Measurements from ENCODE around the gene CLCNKA. TPM values are rescaled to one million over a fixed set of nuclear protein-coding genes. Genes with fewer than 3 reads are reported as not detected.

The CLCNKA gene
- total RNA-seq, 1 experiment from 2014 or later: 0.10 TPM

GRCh38 chr1:16009678-16010077 lies 12.2 kb upstream of the CLCNKA start:
- TF ChIP-seq ZBTB33 (IDR thresholded peaks at IDR 0.05; ENCODE audit: extremely low read depth, insufficient replicate concordance, low read length) (no peak), ATF3 (IDR thresholded peaks at IDR 0.05) (no peak), FOSL1 (IDR thresholded peaks at IDR 0.05; ENCODE audit: low read depth) (no peak), RAD21 (IDR thresholded peaks at IDR 0.05; ENCODE audit: low read depth) (no peak), POLR2A (IDR thresholded peaks at IDR 0.05; ENCODE audit: borderline replicate concordance, extremely low read depth, insufficient read depth, insufficient read length) (no peak), CEBPB (IDR thresholded peaks at IDR 0.05; ENCODE audit: low read depth) (no peak), CBX3 (IDR thresholded peaks at IDR 0.05; ENCODE audit: low read depth) (no peak), POLR2AphosphoS5 (IDR thresholded peaks at IDR 0.05; ENCODE audit: low read depth, low read length) (no peak), YY1 (IDR thresholded peaks at IDR 0.05; ENCODE audit: extremely low read depth, insufficient replicate concordance, low read depth, low read length) (no peak), EZH2 (IDR thresholded peaks at IDR 0.05) (no peak)
- H3K79me2 ChIP-seq (ENCODE audit: insufficient read depth, low read length): no peaks in the 10 kb centered on the region
- no peak overlapping the region for H3K27ac ChIP-seq (ENCODE audit: low read depth, low read length)
- DNase-seq (ENCODE audit: low read depth, low spot score) (no peak), ATAC-seq (no peak)
- H3K9me2 ChIP-seq (ENCODE audit: insufficient read depth): no peaks in the 10 kb centered on the region
- CTCF ChIA-PET: interaction anchor here (0.6 to 1.4 kb wide), 3 partner anchors 64 to 194 kb away, joined by 3 to 4 read pairs (median 4); partner anchors contain the start of gene FAM131C
- no peak overlapping the region for H3K4me2 ChIP-seq (ENCODE audit: low read length)
- no peaks in the 10 kb centered on the region for H4K20me1 ChIP-seq (ENCODE audit: insufficient read depth)
- BruUV-seq (replicated peaks): no TSS peak
- RAD21 ChIA-PET (ENCODE audit: low non-redundant PET in 1 of 2, low total read pairs in 2 of 2, uncharacterized antibody in 2 of 2, unreplicated experiment in 2 of 2): no interaction called here
- H3K9me3 ChIP-seq (ENCODE audit: control insufficient read depth in 1 of 2, insufficient read depth in 1 of 2, low read depth in 1 of 2, low read length in 2 of 2): no peaks in the 10 kb centered on the region
- no peaks in the 10 kb centered on the region for H3K27me3 ChIP-seq (ENCODE audit: insufficient read depth, low read length)
- H3K36me3 ChIP-seq (ENCODE audit: control insufficient read depth in 1 of 2, insufficient read depth in 2 of 2, low read length in 2 of 2): no peaks in the 10 kb centered on the region
- no peak overlapping the region for H2AFZ ChIP-seq (ENCODE audit: low read depth, low read length, poor library complexity, severe bottlenecking)
- intact Hi-C loops (cut with micrococcal nuclease): loop anchor here (1.0 to 10.0 kb wide), 3 partner anchors 47 to 175 kb away; partner anchors contain the start of gene FAM131C
- H3K4me3 ChIP-seq (replicated peaks in 1 of 2; ENCODE audit: low read depth in 1 of 2, low read length in 2 of 2): no peak overlapping the region
- POLR2A ChIA-PET: no interaction called here
- no peak overlapping the region for H3K9ac ChIP-seq (ENCODE audit: low read length)
- peaks cover 10 to 29% of the 10 kb centered on the region in 2 experiments for H3K4me1 ChIP-seq (ENCODE audit: control insufficient read depth in 1 of 2, insufficient read depth in 2 of 2, low read length in 2 of 2)
